GM21423 (cell line): ENCODE measurements around the gene KAT2A.

ENCODE experiments used
- ATAC-seq: cut with Tn5 transposase; IDR thresholded peaks from one replicate; pipeline ENCODE4 v1.9.1; 2021; ENCODE audit warnings: mild to moderate bottlenecking, moderate library complexity; ENCODE audit not compliant: unreplicated experiment

KAT2A gene

DNA sequence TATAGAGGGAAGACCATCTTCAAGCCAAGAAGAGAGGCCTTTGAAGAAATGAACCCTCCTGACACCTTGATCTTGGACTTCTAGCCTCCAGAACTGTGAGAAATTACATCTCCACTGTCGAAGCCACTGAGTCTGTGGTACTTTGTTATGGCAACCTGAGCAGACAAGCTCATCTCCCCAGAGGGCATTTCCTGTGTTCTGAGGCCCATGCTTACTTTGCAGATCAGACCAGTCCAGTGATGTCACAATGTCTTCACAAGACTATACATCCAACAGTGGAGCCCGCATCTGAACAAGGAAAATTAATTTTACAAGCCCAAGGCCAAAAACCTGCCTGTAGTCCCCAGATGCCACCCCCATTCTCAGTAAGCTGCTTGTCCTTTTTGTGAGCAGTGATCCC, 56.0 kb downstream of the KAT2A start:
- no peak for ATAC-seq
